Endometrium (tissue), 2 donors: ENCODE results near the gene PDE4D.
A peak's percentile ranks its signal among the peaks of the same experiment; 100 is the strongest.

Experiments
- FAIRE-seq: peaks from 2 replicates; lab custom pipeline; 2012; peaks lifted over from hg19 to GRCh38; lab: Jason Lieb, UNC
- donor health status: control.
- donor health status: control.

Gene PDE4D

GRCh38 chr5:59209758-59210359 is 683.7 kb downstream of the PDE4D start:
- FAIRE-seq, result peak; percentile 93

GRCh38 chr5:59208474-59208873 is 685.1 kb downstream of the PDE4D start:
- peak; percentile 86 for FAIRE-seq

- FAIRE-seq, result no peak
Observed at GRCh38 chr5:59207401-59207800, 686.1 kb downstream of the PDE4D start.

GRCh38 chr5:59206132-59206581 is 687.4 kb downstream of the PDE4D start:
- no peak for FAIRE-seq

GRCh38 chr5:59204114-59204897 is 689.2 kb downstream of the PDE4D start:
- no peak for FAIRE-seq

GRCh38 chr5:59199868-59200267 is 693.7 kb downstream of the PDE4D start:
- FAIRE-seq, result no peak

- peak; percentile 50 for FAIRE-seq
Observed at GRCh38 chr5:59198832-59199231, 694.7 kb downstream of the PDE4D start.

GRCh38 chr5:59198365-59198764 is 695.2 kb downstream of the PDE4D start:
- FAIRE-seq, result no peak

GRCh38 chr5:59197911-59198310 is 695.6 kb downstream of the PDE4D start:
- FAIRE-seq, result no peak

GRCh38 chr5:59193616-59194319 is 699.8 kb downstream of the PDE4D start:
- FAIRE-seq, result no peak

GRCh38 chr5:59190746-59191145 is 702.8 kb downstream of the PDE4D start:
- FAIRE-seq, result no peak

- no peak for FAIRE-seq
Observed at GRCh38 chr5:59189472-59190244, 703.9 kb downstream of the PDE4D start.

GRCh38 chr5:59188419-59189225 is 704.9 kb downstream of the PDE4D start:
- FAIRE-seq, result peak; percentile 94

- FAIRE-seq, result no peak
Observed at GRCh38 chr5:59187857-59188256, 705.7 kb downstream of the PDE4D start.

GRCh38 chr5:59186623-59187022 is 706.9 kb downstream of the PDE4D start:
- no peak for FAIRE-seq

GRCh38 chr5:59185757-59186385 is 707.7 kb downstream of the PDE4D start:
- no peak for FAIRE-seq

GRCh38 chr5:59184769-59185168 is 708.8 kb downstream of the PDE4D start:
- FAIRE-seq, result no peak

- no peak for FAIRE-seq
Observed at GRCh38 chr5:59182760-59183159, 710.8 kb downstream of the PDE4D start.

GRCh38 chr5:59180515-59180914 is 713.0 kb downstream of the PDE4D start:
- no peak for FAIRE-seq

GRCh38 chr5:59179704-59180103 is 713.8 kb downstream of the PDE4D start:
- no peak for FAIRE-seq

- FAIRE-seq, result no peak
Observed at GRCh38 chr5:59178482-59178881, 715.0 kb downstream of the PDE4D start.
